Karpas-422 (cell line): Measurements from ENCODE around the gene KRTAP23-1. TPM values are rescaled to one million over a fixed set of nuclear protein-coding genes. Genes with fewer than 3 reads are reported as not detected.

ENCODE experiments used
- DNase-seq: peaks from one replicate; pipeline ENCODE4 v3.0.0-alpha.2; 2015
- H2AFZ ChIP-seq: fragments of 200-600 bp; sonication (generic); 2 replicates; pipeline ENCODE4 v1.6.1; 2014; ENCODE audit warnings: antibody characterized with exemption, low read length, mixed read lengths
- H3K27ac ChIP-seq: fragments of 200-600 bp; sonication (generic); 2 replicates; pipeline ENCODE4 v1.5.1; 2014; ENCODE audit warnings: mild to moderate bottlenecking, low read length, moderate library complexity
- H3K27me3 ChIP-seq: fragments of 200-600 bp; sonication (generic); 2 replicates; pipeline ENCODE4 v1.6.1; 2014; ENCODE audit warnings: low read length, mixed read lengths
- H3K36me3 ChIP-seq: fragments of 200-600 bp; sonication (generic); 2 replicates; pipeline ENCODE4 v1.6.1; 2014; ENCODE audit warnings: low read length, mixed read lengths; ENCODE audit not compliant: insufficient read depth
- H3K4me1 ChIP-seq: fragments of 200-600 bp; sonication (generic); 2 replicates; pipeline ENCODE4 v1.6.1; 2014; ENCODE audit warnings: mild to moderate bottlenecking, low read length, mixed read lengths
- H3K4me2 ChIP-seq: fragments of 200-600 bp; sonication (generic); 2 replicates; pipeline ENCODE4 v1.6.1; 2014; ENCODE audit warnings: low read length, low read depth, mild to moderate bottlenecking; ENCODE audit not compliant: poor library complexity, severe bottlenecking
- H3K4me3 ChIP-seq: fragments of 200-600 bp; sonication (generic); 2 replicates; pipeline ENCODE4 v1.5.1; 2014; ENCODE audit warnings: mild to moderate bottlenecking, antibody characterized with exemption, low read length, mixed read lengths
- H3K79me2 ChIP-seq: fragments of 200-600 bp; sonication (generic); 2 replicates; pipeline ENCODE4 v1.6.1; 2014; ENCODE audit warnings: mild to moderate bottlenecking, low read length, mixed read lengths
- H3K9ac ChIP-seq: fragments of 200-600 bp; sonication (generic); 2 replicates; pipeline ENCODE4 v1.6.0; 2014; ENCODE audit warnings: low read length
- H3K9me2 ChIP-seq: fragments of 200-600 bp; sonication (generic), shearing (Covaris generic); replicated peaks from 2 replicates; pipeline ENCODE4 v1.6.0; 2014; ENCODE audit warnings: mild to moderate bottlenecking, low read length, moderate library complexity; ENCODE audit not compliant: insufficient read depth
- H3K9me3 ChIP-seq: fragments of 300-700, 200-600 bp; sonication (generic); 2 replicates; pipeline ENCODE4 v1.6.1; 2014; ENCODE audit warnings: low read length, mixed read lengths
- H4K20me1 ChIP-seq: fragments of 200-600 bp; sonication (generic); 2 replicates; pipeline ENCODE4 v1.6.1; 2014; ENCODE audit warnings: mild to moderate bottlenecking, antibody characterized with exemption, low read length, low read depth; ENCODE audit not compliant: insufficient read depth
- total RNA-seq: library from RNA; depleted of rRNA; stranded (reverse); fragments of >200 nt; shearing (Covaris generic); gene quantifications from 2 replicates; pipeline ENCODE4 v1.2.3, GENCODE V29; 2014; ENCODE audit warnings: low replicate concordance; rRNA removed

KRTAP23-1 gene
- not detected in 2 replicates for total RNA-seq

- no peak for DNase-seq
- no peak within 1 kb of the TSS for H3K4me2 ChIP-seq
- no peak within 1 kb of the TSS for H3K4me3 ChIP-seq
- no peaks in the 10 kb centered on the region for H3K36me3 ChIP-seq
- H3K79me2 ChIP-seq: no peaks in the 10 kb centered on the region
- H3K27ac ChIP-seq: no peak within 1 kb of the TSS
- no peaks in the 10 kb centered on the region for H4K20me1 ChIP-seq
- no peak within 1 kb of the TSS for H2AFZ ChIP-seq
- H3K9me2 ChIP-seq: no peaks in the 10 kb centered on the region
- no peaks in the 10 kb centered on the region for H3K9me3 ChIP-seq
- H3K27me3 ChIP-seq: no peaks in the 10 kb centered on the region
- no peaks in the 10 kb centered on the region for H3K4me1 ChIP-seq
- no peak within 1 kb of the TSS for H3K9ac ChIP-seq
Observed at GRCh38 chr21:30348506-30348905, at the start of gene KRTAP23-1. TSS of gene KRTAP23-1 (minus strand) at chr21:30348606. CDS start at chr21:30348606, 0 bp downstream.

GRCh38 chr21:30395731-30396130 lies 47.3 kb upstream of the KRTAP23-1 start, which contains the start of gene KRTAP13-1:
TSS of gene KRTAP13-1 (plus strand) at chr21:30396031. CDS start at chr21:30396087, 56 bp downstream.
- DNase-seq: no peak
- no peaks in the 10 kb centered on the region for H3K36me3 ChIP-seq
- no peaks in the 10 kb centered on the region for H3K79me2 ChIP-seq

GRCh38 chr21:30391492-30392025 lies 43.2 kb upstream of the KRTAP23-1 start:
- Histone ChIP-seq H3K4me3 (no peak overlapping the region), H3K9me2 (no peaks in the 10 kb centered on the region), H3K36me3 (no peaks in the 10 kb centered on the region), H3K27ac (no peak overlapping the region), H3K4me2 (no peak overlapping the region), H4K20me1 (no peaks in the 10 kb centered on the region), H3K27me3 (no peaks in the 10 kb centered on the region), H3K9ac (no peak overlapping the region), H3K9me3 (no peaks in the 10 kb centered on the region; the same call in 1 of the 2 replicates), H3K4me1 (no peaks in the 10 kb centered on the region), H3K79me2 (no peaks in the 10 kb centered on the region), H2AFZ (no peak overlapping the region)
- DNase-seq: no peak

More at GRCh38 chr21:30395731-30396130, 47.3 kb upstream of the KRTAP23-1 start, which contains the start of gene KRTAP13-1:
- Histone ChIP-seq H3K9me2 (no peaks in the 10 kb centered on the region), H3K4me3 (no peak within 1 kb of the TSS), H3K27me3 (no peaks in the 10 kb centered on the region), H3K9me3 (no peaks in the 10 kb centered on the region), H3K9ac (no peak within 1 kb of the TSS), H4K20me1 (no peaks in the 10 kb centered on the region), H3K4me1 (no peaks in the 10 kb centered on the region), H3K4me2 (no peak within 1 kb of the TSS), H3K27ac (no peak within 1 kb of the TSS), H2AFZ (no peak within 1 kb of the TSS)

GRCh38 chr21:30382201-30382600 lies 33.8 kb upstream of the KRTAP23-1 start:
- no peaks in the 10 kb centered on the region; the same call in 1 of the 2 replicates for H3K9me2 ChIP-seq
- no peaks in the 10 kb centered on the region for H3K4me1 ChIP-seq
- H3K4me2 ChIP-seq: no peak overlapping the region
- no peak for DNase-seq
- H3K27me3 ChIP-seq: no peaks in the 10 kb centered on the region
- H4K20me1 ChIP-seq: no peaks in the 10 kb centered on the region
- H3K27ac ChIP-seq: no peak overlapping the region
- no peak overlapping the region for H3K4me3 ChIP-seq
- no peaks in the 10 kb centered on the region for H3K79me2 ChIP-seq
- no peaks in the 10 kb centered on the region for H3K36me3 ChIP-seq
- no peak overlapping the region for H2AFZ ChIP-seq
- H3K9me3 ChIP-seq: 0 out of 2 replicates have a peak, but pooled peaks cover 3% of the 10 kb centered on the region
- no peak overlapping the region for H3K9ac ChIP-seq

GRCh38 chr21:30372139-30372770 lies 23.8 kb upstream of the KRTAP23-1 start, which contains the start of gene KRTAP13-2:
TSS of gene KRTAP13-2 (minus strand) at chr21:30372271. CDS start at chr21:30372213, 58 bp downstream.
- DNase-seq: no peak
- H3K9me2 ChIP-seq: no peaks in the 10 kb centered on the region
- H4K20me1 ChIP-seq: no peaks in the 10 kb centered on the region
- no peaks in the 10 kb centered on the region for H3K79me2 ChIP-seq
- H3K4me1 ChIP-seq: no peaks in the 10 kb centered on the region
- H3K4me2 ChIP-seq: no peak within 1 kb of the TSS
- H3K27ac ChIP-seq: no peak within 1 kb of the TSS
- no peak within 1 kb of the TSS for H2AFZ ChIP-seq
- H3K36me3 ChIP-seq: no peaks in the 10 kb centered on the region
- H3K27me3 ChIP-seq: no peaks in the 10 kb centered on the region
- no peak within 1 kb of the TSS for H3K9ac ChIP-seq
- no peaks in the 10 kb centered on the region for H3K9me3 ChIP-seq
- no peak within 1 kb of the TSS for H3K4me3 ChIP-seq

GRCh38 chr21:30355906-30356305 lies 7.5 kb upstream of the KRTAP23-1 start:
- Histone ChIP-seq H3K9me2 (no peaks in the 10 kb centered on the region), H3K4me3 (no peak overlapping the region), H3K9ac (no peak overlapping the region), H3K27me3 (no peaks in the 10 kb centered on the region), H3K79me2 (no peaks in the 10 kb centered on the region), H3K9me3 (peaks cover 5% of the 10 kb centered on the region; the same call in 1 of the 2 replicates), H2AFZ (no peak overlapping the region), H3K4me2 (no peak overlapping the region), H4K20me1 (no peaks in the 10 kb centered on the region), H3K27ac (no peak overlapping the region), H3K36me3 (no peaks in the 10 kb centered on the region), H3K4me1 (no peaks in the 10 kb centered on the region)
- DNase-seq: no peak

GRCh38 chr21:30354308-30355005 lies 6.1 kb upstream of the KRTAP23-1 start:
- Histone ChIP-seq H3K79me2 (no peaks in the 10 kb centered on the region), H4K20me1 (no peaks in the 10 kb centered on the region), H3K27me3 (no peaks in the 10 kb centered on the region), H3K27ac (no peak overlapping the region), H3K4me3 (no peak overlapping the region), H3K36me3 (no peaks in the 10 kb centered on the region), H3K4me1 (no peaks in the 10 kb centered on the region), H3K4me2 (no peak overlapping the region), H3K9ac (no peak overlapping the region), H3K9me2 (no peaks in the 10 kb centered on the region), H3K9me3 (peaks cover 3% of the 10 kb centered on the region; the same call in 1 of the 2 replicates), H2AFZ (no peak overlapping the region)
- DNase-seq: no peak

GRCh38 chr21:30351534-30351933 lies 3.1 kb upstream of the KRTAP23-1 start:
- Histone ChIP-seq H3K4me3 (no peak overlapping the region), H3K36me3 (no peaks in the 10 kb centered on the region), H2AFZ (no peak overlapping the region), H3K4me2 (no peak overlapping the region), H3K9me2 (no peaks in the 10 kb centered on the region), H3K27me3 (no peaks in the 10 kb centered on the region), H3K27ac (no peak overlapping the region), H4K20me1 (no peaks in the 10 kb centered on the region), H3K9me3 (no peaks in the 10 kb centered on the region), H3K9ac (no peak overlapping the region), H3K4me1 (no peaks in the 10 kb centered on the region), H3K79me2 (no peaks in the 10 kb centered on the region)
- DNase-seq: no peak
